Small intestine (tissue), 7 donors: ENCODE measurements around the gene SERINC3. TPM values are rescaled to one million over a fixed set of nuclear protein-coding genes. Genes with fewer than 3 reads are reported as not detected.

Experiments used
- DNase-seq, 2 donors: peaks; one replicate each; pipeline versions ENCODE4 v3.0.0 to v3.0.0-alpha.2; 2013
- FAIRE-seq: peaks from 2 replicates; lab custom pipeline; 2012; peaks lifted over from hg19 to GRCh38; lab: Jason Lieb, UNC
- H3K27ac ChIP-seq, 3 donors: one replicate each; pipeline ENCODE4 v1.5.1; 2013; ENCODE audit warnings: low read length in 2 of 3, mild to moderate bottlenecking in 2 of 3, control low read depth in 1 of 3, inconsistent platforms in 1 of 3, low read depth in 1 of 3, moderate library complexity in 1 of 3
- H3K27me3 ChIP-seq, 3 donors: one replicate each; pipeline ENCODE4 v1.6.1; 2013; ENCODE audit warnings: low read length in 3 of 3, inconsistent platforms in 1 of 3; ENCODE audit not compliant: control insufficient read depth in 3 of 3, insufficient read depth in 3 of 3
- H3K36me3 ChIP-seq, 3 donors: one replicate each; pipeline ENCODE4 v1.6.1; 2013; ENCODE audit warnings: low read length in 3 of 3, inconsistent platforms in 1 of 3, low read depth in 1 of 3, mild to moderate bottlenecking in 1 of 3, moderate library complexity in 1 of 3; ENCODE audit not compliant: control insufficient read depth in 3 of 3, insufficient read depth in 2 of 3
- H3K4me1 ChIP-seq, 3 donors: one replicate each; pipeline ENCODE4 v1.6.1; 2013; ENCODE audit warnings: low read length in 2 of 3, inconsistent platforms in 1 of 3, low read depth in 1 of 3, mild to moderate bottlenecking in 1 of 3, moderate library complexity in 1 of 3; ENCODE audit not compliant: control insufficient read depth in 3 of 3, insufficient read depth in 2 of 3
- H3K4me3 ChIP-seq, 3 donors: one replicate each; pipeline ENCODE4 v1.5.1; 2013; ENCODE audit warnings: low read length in 3 of 3, control low read depth in 1 of 3, inconsistent platforms in 1 of 3, low read depth in 1 of 3, mild to moderate bottlenecking in 1 of 3, moderate library complexity in 1 of 3
- H3K9me3 ChIP-seq, 2 donors: one replicate each; pipeline ENCODE4 v1.6.1; 2013; ENCODE audit warnings: low read depth in 1 of 2, low read length in 1 of 2; ENCODE audit not compliant: control insufficient read depth in 2 of 2, insufficient read depth in 1 of 2
- WGBS, 3 donors: extraction: QIAGEN DNeasy Blood & Tissue Kit; methylation state at CpG; one replicate each; pipeline ENCODE4 v1.1.7; 2013; 5-methylcytosine and 5-hydroxymethylcytosine counted together
- polyA plus RNA-seq, 4 donors: library from polyadenylated mRNA; stranded (reverse) in 3 of 4; unstranded in 1 of 4; fragments of 200-250 nt in 3 of 4; fragments of 120-200 nt in 1 of 4; gene quantifications; one replicate each; pipeline versions ENCODE4 v1.2.1 to v1.2.3, GENCODE V29; 2013
- donor health status: healthy with polysubstance abuse.
- donor health status: control.
- donor health status: control.
- donor health status: Bipolar disorder and iron deficiency.
- donor health status: healthy.

Gene SERINC3
- polyA plus RNA-seq, 4 donors: 13.2 to 74.8 (median 39.6) TPM

GRCh38 chr20:44447827-44448419, 73.9 kb downstream of the SERINC3 start:
- H3K4me1 ChIP-seq: peaks cover 0 to 56% (median 0%) of the 10 kb centered on the region in 3 donors
- peaks cover 0 to 2% (median 0%) of the 10 kb centered on the region in 3 donors for H3K36me3 ChIP-seq
- DNase-seq (peak; percentile 45 to 88), FAIRE-seq (no peak)
- 24 to 71% (median 49%) methylated on average over 3 of the region's 3 CpGs for WGBS, 3 donors
- no peaks in the 10 kb centered on the region for H3K27me3 ChIP-seq
- H3K9me3 ChIP-seq: peaks cover 0 to 15% of the 10 kb centered on the region in 2 donors
- H3K4me3 ChIP-seq: peak overlapping the region in 1 of 3 donors; percentile 23
- H3K27ac ChIP-seq: peak overlapping the region; percentile 61 to 80 (median 62)

Other genes starting within 250 kb of the SERINC3 start
- gene FITM2, start 210.9 kb downstream of the SERINC3 start, polyA plus RNA-seq: 1 to 10 TPM; 2.0 to 8.3 (median 4.5) TPM
- gene R3HDML, start 185.0 kb downstream of the SERINC3 start, polyA plus RNA-seq: under 1 TPM in 1 of 4 donors, not detected in 3; 0.06 TPM
- gene HNF4A, start 166.4 kb downstream of the SERINC3 start, polyA plus RNA-seq: 100 to 1,000 TPM in 2 of 4 donors, 10 to 100 TPM in 2; 56.7 to 324 (median 111) TPM
- 10 to 100 TPM in 1 of 4 donors, 1 to 10 TPM in 3; 1.8 to 10.2 (median 3.6) TPM for gene TTPAL, start 46.2 kb downstream of the SERINC3 start, polyA plus RNA-seq
- 10 to 100 TPM; 16.3 to 47.8 (median 36.6) TPM for gene PKIG, start 60.5 kb upstream of the SERINC3 start, polyA plus RNA-seq
- gene ADA, start 129.6 kb upstream of the SERINC3 start, polyA plus RNA-seq: 100 to 1,000 TPM in 2 of 4 donors, 10 to 100 TPM in 1, 1 to 10 TPM in 1; 4.3 to 135 (median 101) TPM
- 1 to 10 TPM in 2 of 4 donors, under 1 TPM in 1, not detected in 1; 0.07 to 2.2 (median 1.9) TPM for gene CCN5, start 193.3 kb upstream of the SERINC3 start, polyA plus RNA-seq
- gene KCNK15, start 223.8 kb upstream of the SERINC3 start, polyA plus RNA-seq: under 1 TPM in 2 of 4 donors, not detected in 2; 0.35 to 0.67 TPM